Measurements from ENCODE around the gene ADISSP.

- no peak for TF ChIP-seq POLR2A (IDR thresholded peaks at IDR 0.05; ENCODE audit: low read depth, low read length)
- no peak for TF ChIP-seq POLR2AphosphoS5 (IDR thresholded peaks at IDR 0.05; ENCODE audit: low read depth, low read length)
- no peak for TF ChIP-seq POU2F2 (IDR thresholded peaks at IDR 0.05; ENCODE audit: low read depth, low read length)
- TF ChIP-seq TAF1 (IDR thresholded peaks at IDR 0.05; ENCODE audit: low read depth, low read length) = no peak
- TF ChIP-seq SPI1 (IDR thresholded peaks at IDR 0.05; ENCODE audit: low read depth, low read length) = no peak
- no peak for TF ChIP-seq PAX5 (IDR thresholded peaks at IDR 0.05; ENCODE audit: insufficient read depth, low read length, severe bottlenecking)
Observed at GRCh38 chr20:3804254-3804751, 36.8 kb upstream of the ADISSP start.
